Mesendoderm (in vitro differentiated cells): ENCODE measurements around the gene KRT8.

Experiments used
- DNase-seq: peaks from one replicate; pipeline ENCODE4 v3.0.0; 2013
- H2AK5ac ChIP-seq: 2 replicates; pipeline ENCODE4 v1.6.1; 2013; ENCODE audit warnings: low read length, inconsistent platforms
- H2BK120ac ChIP-seq: 2 replicates; pipeline ENCODE4 v1.6.1; 2013; ENCODE audit warnings: low read depth, mild to moderate bottlenecking, low read length, moderate library complexity, mixed read lengths
- H2BK15ac ChIP-seq: replicated peaks from 2 replicates; pipeline ENCODE4 v1.6.1; 2013; ENCODE audit warnings: low read depth, mild to moderate bottlenecking, moderate library complexity
- H2BK5ac ChIP-seq: 2 replicates; pipeline ENCODE4 v1.6.1; 2013; ENCODE audit warnings: low read length, inconsistent platforms
- H3K18ac ChIP-seq: 2 replicates; pipeline ENCODE4 v1.6.1; 2013; ENCODE audit warnings: mild to moderate bottlenecking, low read length, mixed read lengths
- H3K23ac ChIP-seq: one replicate; pipeline ENCODE4 v1.6.1; 2013; ENCODE audit warnings: low read length
- H3K27ac ChIP-seq: 2 replicates; pipeline ENCODE4 v1.5.1; 2013; ENCODE audit warnings: low read depth, mild to moderate bottlenecking, inconsistent platforms, low read length, moderate library complexity
- H3K27me3 ChIP-seq: 2 replicates; pipeline ENCODE4 v1.6.1; 2013; ENCODE audit warnings: low read length, control low read depth, mild to moderate bottlenecking, inconsistent platforms; ENCODE audit not compliant: insufficient read depth, poor library complexity
- H3K36me3 ChIP-seq: 2 replicates; pipeline ENCODE4 v1.6.1; 2013; ENCODE audit warnings: low read length, inconsistent platforms; ENCODE audit not compliant: control insufficient read depth, insufficient read depth
- H3K4ac ChIP-seq: one replicate; pipeline ENCODE4 v1.6.1; 2013; ENCODE audit warnings: low read depth, mild to moderate bottlenecking, low read length, moderate library complexity
- H3K4me1 ChIP-seq: 2 replicates; pipeline ENCODE4 v1.6.1; 2013; ENCODE audit warnings: low read depth, low read length, inconsistent platforms; ENCODE audit not compliant: control insufficient read depth
- H3K4me2 ChIP-seq: 2 replicates; pipeline ENCODE4 v1.6.1; 2013; ENCODE audit warnings: low read length
- H3K4me3 ChIP-seq: 2 replicates; pipeline ENCODE4 v1.5.1; 2013; ENCODE audit warnings: mild to moderate bottlenecking, low read length
- H3K56ac ChIP-seq: one replicate; pipeline ENCODE4 v1.6.1; 2013; ENCODE audit warnings: low read length
- H3K79me1 ChIP-seq: 2 replicates; pipeline ENCODE4 v1.6.1; 2013; ENCODE audit warnings: low read length, inconsistent platforms
- H3K79me2 ChIP-seq: 2 replicates; pipeline ENCODE4 v1.6.1; 2013; ENCODE audit warnings: mild to moderate bottlenecking, low read length; ENCODE audit not compliant: control insufficient read depth, insufficient read depth
- H3K9ac ChIP-seq: 2 replicates; pipeline ENCODE4 v1.6.1; 2013; ENCODE audit warnings: low read length, inconsistent platforms
- H4K5ac ChIP-seq: one replicate; pipeline ENCODE4 v1.6.1; 2013; ENCODE audit warnings: low read length
- H4K8ac ChIP-seq: one replicate; pipeline ENCODE4 v1.6.1; 2013; ENCODE audit warnings: low read depth, mild to moderate bottlenecking, control low read depth, low read length, moderate library complexity
- WGBS: extraction: QIAGEN DNeasy Blood & Tissue Kit; methylation state at CpG from one replicate; pipeline ENCODE4 v1.1.7; 2013; ENCODE audit warnings: low lambda C conversion rate, missing lambda C conversion rate; ENCODE audit not compliant: insufficient coverage; ENCODE audit errors: extremely low coverage; 5-methylcytosine and 5-hydroxymethylcytosine counted together

KRT8 gene

GRCh38 chr12:52945389-52946232 lies 40.7 kb upstream of the KRT8 start:
- H3K4me2 ChIP-seq = peak overlapping the region; percentile 10
- H3K79me2 ChIP-seq = peaks cover 16% of the 10 kb centered on the region
- H3K4ac ChIP-seq = peak overlapping the region; percentile 100
- H2BK15ac ChIP-seq = no peak overlapping the region
- H3K27me3 ChIP-seq = no peaks in the 10 kb centered on the region
- H2BK5ac ChIP-seq = peak overlapping the region; percentile 36
- H3K56ac ChIP-seq = peak overlapping the region; percentile 80
- H3K18ac ChIP-seq = peak overlapping the region; percentile 99
- H3K9ac ChIP-seq = peak overlapping the region; percentile 64
- H4K5ac ChIP-seq = no peak overlapping the region
- H2AK5ac ChIP-seq = no peak overlapping the region
- no peak overlapping the region for H4K8ac ChIP-seq
- peak; percentile 99 for DNase-seq
- peaks cover 43% of the 10 kb centered on the region for H3K4me1 ChIP-seq
- peak overlapping the region; percentile 96 for H3K27ac ChIP-seq
- H2BK120ac ChIP-seq = peak overlapping the region; percentile 84
- H3K4me3 ChIP-seq = no peak overlapping the region
- WGBS = no CpG with 5 or more reads among the region's 13 CpGs
- peaks cover 3% of the 10 kb centered on the region for H3K36me3 ChIP-seq
- peaks cover 6% of the 10 kb centered on the region for H3K79me1 ChIP-seq
- no peak overlapping the region for H3K23ac ChIP-seq

- Histone ChIP-seq H3K18ac (peak overlapping the region; percentile 99), H3K79me2 (peaks cover 8% of the 10 kb centered on the region), H3K79me1 (peaks cover 4% of the 10 kb centered on the region), H3K36me3 (no peaks in the 10 kb centered on the region), H2BK120ac (peak overlapping the region; percentile 84), H3K4me3 (no peak overlapping the region), H3K27ac (peak overlapping the region; percentile 96), H2AK5ac (peak overlapping the region; percentile 82), H3K4me1 (peaks cover 40% of the 10 kb centered on the region), H2BK15ac (peak overlapping the region; percentile 65), H3K27me3 (no peaks in the 10 kb centered on the region), H4K5ac (no peak overlapping the region), H3K4ac (peak overlapping the region; percentile 100), H4K8ac (no peak overlapping the region), H2BK5ac (peak overlapping the region; percentile 2), H3K4me2 (no peak overlapping the region), H3K56ac (peak overlapping the region; percentile 27), H3K9ac (peak overlapping the region; percentile 15), H3K23ac (no peak overlapping the region)
- no peak for DNase-seq
- WGBS = no CpG with 5 or more reads among the region's 8 CpGs
These were observed 40.0 kb upstream of the KRT8 start for GRCh38 chr12:52944683-52945388.

GRCh38 chr12:52942901-52943181 lies 38.0 kb upstream of the KRT8 start:
- DNase-seq = peak; percentile 40
- Histone ChIP-seq H3K27me3 (no peaks in the 10 kb centered on the region), H3K27ac (no peak overlapping the region), H3K9ac (peak overlapping the region; percentile 5), H2BK120ac (no peak overlapping the region), H3K4ac (peak overlapping the region; percentile 20), H3K4me3 (no peak overlapping the region), H2BK5ac (peak overlapping the region; percentile 4), H3K79me1 (peaks cover under 1% of the 10 kb centered on the region), H3K4me1 (peaks cover 36% of the 10 kb centered on the region), H4K5ac (no peak overlapping the region), H2BK15ac (no peak overlapping the region), H2AK5ac (peak overlapping the region; percentile 55), H3K79me2 (no peaks in the 10 kb centered on the region), H3K56ac (peak overlapping the region; percentile 75), H4K8ac (no peak overlapping the region), H3K36me3 (no peaks in the 10 kb centered on the region), H3K18ac (peak overlapping the region; percentile 5), H3K23ac (no peak overlapping the region), H3K4me2 (no peak overlapping the region)
- WGBS = no CpG with 5 or more reads among the region's 3 CpGs

DNA sequence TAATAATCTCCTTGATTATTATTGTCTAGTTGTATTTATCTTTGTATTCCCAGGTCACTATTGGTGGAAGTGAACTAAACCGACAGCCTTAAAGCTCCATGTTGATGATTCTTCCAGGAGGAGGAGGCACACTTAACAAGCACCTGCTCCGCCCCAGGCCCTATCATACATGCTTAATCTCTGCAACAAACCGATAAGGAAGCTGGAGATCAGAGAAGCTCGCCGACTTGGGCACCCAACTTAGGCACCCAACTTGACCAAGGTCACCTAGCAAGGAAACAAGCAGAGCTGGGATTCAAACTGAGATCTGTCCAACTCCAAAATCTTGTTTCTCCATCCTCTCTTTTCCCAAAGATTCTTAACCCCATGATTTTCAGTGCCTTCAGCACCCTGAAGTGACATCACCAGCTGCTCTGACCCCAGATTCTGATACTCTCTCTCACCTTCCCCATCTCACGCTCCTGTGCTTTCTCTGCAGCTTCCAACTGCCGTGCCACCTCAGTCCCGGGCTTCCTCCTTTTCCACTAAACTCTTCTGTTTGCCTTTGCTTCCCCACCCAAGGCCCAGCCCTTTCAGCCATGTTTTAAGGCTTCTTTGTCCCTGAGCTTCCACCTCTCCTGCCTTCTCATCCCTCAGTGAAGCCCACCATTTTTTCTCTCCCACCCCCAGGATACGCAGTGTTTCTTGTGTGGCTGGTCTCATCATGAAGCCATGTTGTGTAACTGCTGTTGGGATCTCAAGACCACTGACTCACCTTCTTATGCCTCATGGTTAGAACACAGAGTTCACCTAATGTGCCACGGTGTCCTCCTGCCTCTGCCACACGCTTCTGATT lies 37.4 kb upstream of the KRT8 start:
- WGBS = no CpG with 5 or more reads among the region's 11 CpGs
- H3K27ac ChIP-seq = no peak overlapping the region

DNA sequence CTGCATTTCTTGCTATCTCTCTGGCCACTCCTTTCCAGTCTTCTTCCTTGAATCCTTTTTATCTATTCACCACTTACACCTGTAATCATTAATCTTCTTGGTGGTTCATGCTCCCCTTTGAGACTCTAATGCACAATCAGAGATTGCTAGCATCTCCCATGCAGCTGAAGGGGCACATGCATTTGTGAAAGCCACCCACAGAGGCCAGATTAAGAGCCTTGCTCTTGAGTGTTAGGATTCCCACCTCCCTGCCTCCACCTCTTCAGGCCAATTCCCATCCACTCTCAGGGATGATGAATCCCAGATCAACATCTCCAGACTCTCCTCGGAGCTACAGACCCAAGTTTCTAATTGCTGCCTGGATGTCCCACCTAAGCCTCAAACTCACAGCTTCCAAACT lies 24.7 kb upstream of the KRT8 start:
- Histone ChIP-seq H3K4me3 (no peak overlapping the region), H3K23ac (no peak overlapping the region), H2BK5ac (no peak overlapping the region), H2AK5ac (no peak overlapping the region), H3K18ac (no peak overlapping the region), H3K27ac (no peak overlapping the region), H3K9ac (no peak overlapping the region), H3K4ac (no peak overlapping the region), H3K36me3 (no peaks in the 10 kb centered on the region), H2BK120ac (no peak overlapping the region), H3K56ac (no peak overlapping the region), H3K79me1 (no peaks in the 10 kb centered on the region), H3K4me1 (peaks cover 23% of the 10 kb centered on the region), H2BK15ac (no peak overlapping the region), H4K5ac (no peak overlapping the region), H3K4me2 (no peak overlapping the region), H3K79me2 (no peaks in the 10 kb centered on the region), H3K27me3 (no peaks in the 10 kb centered on the region), H4K8ac (no peak overlapping the region)
- WGBS = no CpG with 5 or more reads among the region's 1 CpG
- peak; percentile 59 for DNase-seq

More for the DNA sequence above, 37.4 kb upstream of the KRT8 start:
- H3K79me1 ChIP-seq = no peaks in the 10 kb centered on the region
- H3K79me2 ChIP-seq = no peaks in the 10 kb centered on the region
- no peak overlapping the region for H4K8ac ChIP-seq
- DNase-seq = no peak
- H2BK5ac ChIP-seq = peak overlapping the region; percentile 47
- H4K5ac ChIP-seq = no peak overlapping the region
- no peaks in the 10 kb centered on the region for H3K27me3 ChIP-seq
- peak overlapping the region; percentile 75 for H3K56ac ChIP-seq
- H3K9ac ChIP-seq = peak overlapping the region; percentile 8
- H3K36me3 ChIP-seq = no peaks in the 10 kb centered on the region
- H3K4ac ChIP-seq = no peak overlapping the region
- H2BK120ac ChIP-seq = no peak overlapping the region
- peak overlapping the region; percentile 55 for H2AK5ac ChIP-seq
- no peak overlapping the region for H3K23ac ChIP-seq
- no peak overlapping the region for H3K18ac ChIP-seq
- no peak overlapping the region for H2BK15ac ChIP-seq
- H3K4me1 ChIP-seq = peaks cover 36% of the 10 kb centered on the region
- H3K4me3 ChIP-seq = no peak overlapping the region
- H3K4me2 ChIP-seq = no peak overlapping the region
